Suppressor macrophage treated with lipopolysaccharide for 4 hours (primary cell): Measurements from ENCODE around the gene CD33.

Experiments used
- DNase-seq: peaks from one replicate; pipeline ENCODE4 v3.0.0-alpha.2; 2020

CD33 gene

GRCh38 chr19:51259348-51260245 lies 34.7 kb downstream of the CD33 start:
- DNase-seq = peak; percentile 77

- DNase-seq = no peak
Observed at GRCh38 chr19:51263808-51264207, 38.9 kb downstream of the CD33 start.

DNA sequence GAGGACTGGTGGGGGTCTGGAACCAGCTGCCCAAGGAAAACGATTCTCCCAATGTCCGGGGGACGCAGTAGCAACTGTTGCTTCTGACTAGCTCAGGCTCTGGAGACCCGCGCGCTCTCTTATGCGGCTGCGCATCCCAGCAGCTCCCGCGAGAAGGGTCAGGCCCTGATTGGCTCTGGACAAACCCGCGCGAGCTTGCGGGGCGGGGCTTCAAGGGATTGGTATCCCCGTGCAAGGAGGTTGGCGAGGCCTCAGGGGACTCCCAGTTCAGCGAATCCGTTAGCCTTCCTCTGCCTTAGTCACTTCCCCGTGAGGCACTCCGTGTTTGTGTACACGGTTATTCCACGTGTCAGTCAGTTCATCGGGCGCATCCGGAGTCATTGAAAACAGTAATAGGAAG lies 46.2 kb downstream of the CD33 start:
- peak; percentile 39 for DNase-seq

- DNase-seq = peak; percentile 52
Observed at GRCh38 chr19:51272183-51272810, 47.4 kb downstream of the CD33 start.

DNA sequence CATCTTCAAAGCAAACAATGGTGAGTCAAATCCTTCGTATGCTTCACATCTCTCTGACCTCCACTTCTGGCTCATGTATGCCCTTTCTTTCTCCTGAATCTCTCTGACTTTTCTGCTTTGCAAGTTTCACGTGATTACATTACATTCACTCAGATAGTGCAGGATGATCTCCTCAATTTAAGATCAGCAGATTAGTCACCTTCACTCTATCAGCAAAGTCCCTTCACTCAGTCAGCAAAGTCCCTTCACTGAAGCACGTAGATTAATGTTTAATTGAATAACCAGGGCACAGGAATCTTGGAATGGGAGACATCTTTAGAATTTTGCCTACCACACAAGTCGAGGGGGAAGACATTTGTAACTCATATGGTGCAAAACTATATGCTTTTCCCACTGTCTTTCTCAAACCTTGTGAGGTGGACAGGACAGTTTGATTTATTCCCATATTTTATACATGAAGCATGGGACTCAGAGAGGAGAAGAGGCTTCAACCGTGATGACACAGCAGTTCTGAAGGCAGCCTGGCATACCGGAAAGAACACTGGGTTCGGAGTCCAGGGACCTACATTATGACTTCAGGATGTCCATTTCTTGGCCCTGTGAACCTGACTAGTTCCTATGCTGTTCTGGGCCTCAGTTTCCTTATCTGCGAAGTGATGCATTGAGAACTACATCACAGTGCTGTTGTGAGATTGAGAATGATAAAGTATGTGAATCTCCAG lies 49.3 kb downstream of the CD33 start:
- DNase-seq = no peak

GRCh38 chr19:51277112-51277511 lies 52.2 kb downstream of the CD33 start:
- no peak for DNase-seq

GRCh38 chr19:51282335-51282734 lies 57.5 kb downstream of the CD33 start:
- no peak for DNase-seq

GRCh38 chr19:51285682-51286081 lies 60.8 kb downstream of the CD33 start:
- no peak for DNase-seq
